H7 (cell line): ENCODE results near the gene NFKBIE. TPM values are rescaled to one million over a fixed set of nuclear protein-coding genes. Genes with fewer than 3 reads are reported as not detected.

Source experiments
- DNase-seq: peaks from one replicate; pipeline ENCODE4 v3.0.0; 2012
- H3K27me3 ChIP-seq: 2 replicates; pipeline ENCODE4 v1.6.0; 2011; ENCODE audit warnings: mild to moderate bottlenecking, low read length; ENCODE audit not compliant: control insufficient read depth, insufficient read depth
- H3K36me3 ChIP-seq: replicated peaks from 2 replicates; pipeline ENCODE4 v1.5.1; 2011; ENCODE audit warnings: low read length; ENCODE audit not compliant: control insufficient read depth, insufficient read depth
- H3K4me3 ChIP-seq: 2 replicates; pipeline ENCODE4 v1.5.1; 2011; ENCODE audit warnings: low read depth, mild to moderate bottlenecking, control low read depth, low read length, moderate library complexity; ENCODE audit not compliant: insufficient read depth
- total RNA-seq: library from RNA; depleted of rRNA; stranded (reverse); fragments of >200 nt; shearing (Covaris generic); gene quantifications from 2 replicates; pipeline ENCODE4 v1.2.3, GENCODE V29; 2014

NFKBIE gene
- total RNA-seq, 1 experiment from 2014 or later: 9.7 TPM

- H3K36me3 ChIP-seq: no peaks in the 10 kb centered on the region
- no peak overlapping the region for H3K4me3 ChIP-seq
- peaks cover 20% of the 10 kb centered on the region for H3K27me3 ChIP-seq
- peak; percentile 83 for DNase-seq
Observed at GRCh38 chr6:44285552-44286284, 20.4 kb upstream of the NFKBIE start.

GRCh38 chr6:44284867-44285266 lies 19.5 kb upstream of the NFKBIE start:
- H3K27me3 ChIP-seq: peaks cover 20% of the 10 kb centered on the region

GRCh38 chr6:44284121-44284520 lies 18.8 kb upstream of the NFKBIE start:
- no peak overlapping the region for H3K4me3 ChIP-seq
- DNase-seq: no peak

More at GRCh38 chr6:44284867-44285266, 19.5 kb upstream of the NFKBIE start:
- DNase-seq: no peak
- no peaks in the 10 kb centered on the region for H3K36me3 ChIP-seq
- H3K4me3 ChIP-seq: no peak overlapping the region

GRCh38 chr6:44278774-44279697 lies 13.7 kb upstream of the NFKBIE start:
- no peaks in the 10 kb centered on the region for H3K36me3 ChIP-seq
- DNase-seq: no peak
- peaks cover 20% of the 10 kb centered on the region; the same call in 1 of the 2 replicates for H3K27me3 ChIP-seq
- H3K4me3 ChIP-seq: no peak overlapping the region

More at GRCh38 chr6:44284121-44284520, 18.8 kb upstream of the NFKBIE start:
- H3K36me3 ChIP-seq: no peaks in the 10 kb centered on the region
- peaks cover 16% of the 10 kb centered on the region for H3K27me3 ChIP-seq

- no peak for DNase-seq
- no peak overlapping the region for H3K4me3 ChIP-seq
- H3K36me3 ChIP-seq: no peaks in the 10 kb centered on the region
- peaks cover 20% of the 10 kb centered on the region; the same call in 1 of the 2 replicates for H3K27me3 ChIP-seq
Observed at GRCh38 chr6:44278315-44278714, 13.0 kb upstream of the NFKBIE start.

- no peak for DNase-seq
- Histone ChIP-seq H3K4me3 (no peak overlapping the region), H3K27me3 (peaks cover 18% of the 10 kb centered on the region; the same call in 1 of the 2 replicates), H3K36me3 (no peaks in the 10 kb centered on the region)
Observed at GRCh38 chr6:44277763-44278162, 12.4 kb upstream of the NFKBIE start.

- H3K4me3 ChIP-seq: no peak overlapping the region
- H3K36me3 ChIP-seq: no peaks in the 10 kb centered on the region
- H3K27me3 ChIP-seq: peaks cover 18% of the 10 kb centered on the region; the same call in 1 of the 2 replicates
- DNase-seq: no peak
Observed at GRCh38 chr6:44276667-44277640, 11.6 kb upstream of the NFKBIE start.

- no peak overlapping the region for H3K4me3 ChIP-seq
Observed at GRCh38 chr6:44275749-44276648, 10.6 kb upstream of the NFKBIE start.

GRCh38 chr6:44275271-44275748 lies 10.0 kb upstream of the NFKBIE start:
- H3K36me3 ChIP-seq: no peaks in the 10 kb centered on the region
- DNase-seq: peak; percentile 57
- H3K27me3 ChIP-seq: peaks cover 25% of the 10 kb centered on the region; the same call in 1 of the 2 replicates
- H3K4me3 ChIP-seq: no peak overlapping the region

More at GRCh38 chr6:44275749-44276648, 10.6 kb upstream of the NFKBIE start:
- H3K36me3 ChIP-seq: no peaks in the 10 kb centered on the region
- peak; percentile 86 for DNase-seq
- peaks cover 24% of the 10 kb centered on the region; the same call in 1 of the 2 replicates for H3K27me3 ChIP-seq

GRCh38 chr6:44273617-44274016 lies 8.3 kb upstream of the NFKBIE start:
- Histone ChIP-seq H3K36me3 (no peaks in the 10 kb centered on the region), H3K27me3 (peaks cover 41% of the 10 kb centered on the region), H3K4me3 (no peak overlapping the region)
- DNase-seq: no peak

- DNase-seq: no peak
- Histone ChIP-seq H3K4me3 (no peak overlapping the region), H3K36me3 (no peaks in the 10 kb centered on the region), H3K27me3 (peaks cover 42% of the 10 kb centered on the region)
Observed at GRCh38 chr6:44272999-44273566, 7.7 kb upstream of the NFKBIE start.

GRCh38 chr6:44272529-44272928 lies 7.2 kb upstream of the NFKBIE start:
- no peak for DNase-seq
- no peak overlapping the region for H3K4me3 ChIP-seq
- H3K27me3 ChIP-seq: peaks cover 41% of the 10 kb centered on the region
- no peaks in the 10 kb centered on the region for H3K36me3 ChIP-seq

GRCh38 chr6:44271914-44272313 lies 6.6 kb upstream of the NFKBIE start:
- Histone ChIP-seq H3K36me3 (no peaks in the 10 kb centered on the region), H3K4me3 (no peak overlapping the region), H3K27me3 (peaks cover 40% of the 10 kb centered on the region)
- DNase-seq: no peak
